Central memory CD8-positive, alpha-beta T cell (primary cell): ENCODE measurements around the gene DGAT2.
"Not testable (repeated sequence)": the region's sequence is repeated elsewhere in the genome, so short reads cannot be mapped to it uniquely, and the experiment has no call there.

ENCODE experiments used
- ATAC-seq: fragments of 150-1000 bp; cut with Tn5 transposase; replicated peaks from 2 replicates; pipeline ENCODE4 v1.10.0; 2022; ENCODE audit warnings: mild to moderate bottlenecking, moderate FRiP score, moderate number of reproducible peaks; ENCODE audit not compliant: poor library complexity, severe bottlenecking; ENCODE audit errors: extremely low read depth
- DNase-seq, 2 donors: peaks; one replicate each; pipeline ENCODE4 v3.0.0; 2021; ENCODE audit warnings: low spot score in 2 of 2
- H3K27ac Mint-ChIP-seq: one replicate; pipeline ENCODE4 v1.8.0; 2022; ENCODE audit warnings: low read depth, mild to moderate bottlenecking, moderate library complexity, mixed read lengths
- H3K27me3 Mint-ChIP-seq: one replicate; pipeline ENCODE4 v1.8.0; 2022; ENCODE audit warnings: mixed read lengths
- H3K36me3 Mint-ChIP-seq: one replicate; pipeline ENCODE4 v1.8.0; 2022; ENCODE audit warnings: mild to moderate bottlenecking, moderate library complexity, mixed read lengths; ENCODE audit not compliant: insufficient read depth
- H3K4me1 Mint-ChIP-seq: one replicate; pipeline ENCODE4 v1.8.0; 2022; ENCODE audit warnings: mixed read lengths
- H3K4me3 Mint-ChIP-seq: one replicate; pipeline ENCODE4 v1.8.0; 2022; ENCODE audit warnings: mild to moderate bottlenecking, moderate library complexity, mixed read lengths
- H3K9me3 Mint-ChIP-seq: one replicate; pipeline ENCODE4 v1.8.0; 2022; ENCODE audit warnings: mixed read lengths

Gene DGAT2

GRCh38 chr11:75735181-75735845 lies 33.3 kb upstream of the DGAT2 start:
- DNase-seq, result no peak
- ATAC-seq, result no peak
- no peak overlapping the region for H3K27ac Mint-ChIP-seq
- H3K9me3 Mint-ChIP-seq, result no peaks in the 10 kb centered on the region
- no peak overlapping the region for H3K4me3 Mint-ChIP-seq
- H3K36me3 Mint-ChIP-seq, result no peaks in the 10 kb centered on the region
- H3K4me1 Mint-ChIP-seq, result no peaks in the 10 kb centered on the region
- H3K27me3 Mint-ChIP-seq, result peaks cover 39% of the 10 kb centered on the region

DNA sequence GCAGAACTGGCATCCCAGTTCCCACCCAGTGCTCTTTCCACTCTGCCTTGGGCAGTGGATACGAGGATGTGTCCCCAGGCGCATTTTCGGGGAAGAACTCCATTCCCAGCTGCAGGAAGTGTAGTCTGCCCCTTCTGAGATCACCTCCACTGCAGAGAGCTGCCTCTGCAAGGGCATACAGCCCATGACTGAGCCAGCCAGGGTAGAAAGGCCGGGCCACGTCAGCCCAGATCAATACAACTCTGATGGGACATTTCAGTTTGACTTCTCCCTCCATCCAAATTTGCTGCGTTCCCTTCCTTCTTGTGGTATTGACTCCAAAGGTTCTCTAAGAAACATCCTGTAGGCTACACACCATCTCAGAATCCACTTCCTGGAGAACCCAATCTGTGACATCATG lies 31.3 kb upstream of the DGAT2 start:
- H3K4me1 Mint-ChIP-seq, result no peaks in the 10 kb centered on the region
- no peaks in the 10 kb centered on the region for H3K36me3 Mint-ChIP-seq
- DNase-seq (no peak), ATAC-seq (no peak)
- H3K9me3 Mint-ChIP-seq, result no peaks in the 10 kb centered on the region
- peaks cover 29% of the 10 kb centered on the region for H3K27me3 Mint-ChIP-seq
- no peak overlapping the region for H3K27ac Mint-ChIP-seq
- no peak overlapping the region for H3K4me3 Mint-ChIP-seq

GRCh38 chr11:75740681-75741080 lies 27.9 kb upstream of the DGAT2 start:
- no peak overlapping the region for H3K27ac Mint-ChIP-seq
- no peaks in the 10 kb centered on the region for H3K36me3 Mint-ChIP-seq
- no peaks in the 10 kb centered on the region for H3K4me1 Mint-ChIP-seq
- no peaks in the 10 kb centered on the region for H3K9me3 Mint-ChIP-seq
- H3K4me3 Mint-ChIP-seq, result no peak overlapping the region
- DNase-seq (no peak), ATAC-seq (no peak)
- peaks cover 28% of the 10 kb centered on the region for H3K27me3 Mint-ChIP-seq

GRCh38 chr11:75743159-75743558 lies 25.4 kb upstream of the DGAT2 start:
- ATAC-seq, H3K4me3 Mint-ChIP-seq: not testable (repeated sequence)
- H3K27me3 Mint-ChIP-seq, result peaks cover 48% of the 10 kb centered on the region

DNA sequence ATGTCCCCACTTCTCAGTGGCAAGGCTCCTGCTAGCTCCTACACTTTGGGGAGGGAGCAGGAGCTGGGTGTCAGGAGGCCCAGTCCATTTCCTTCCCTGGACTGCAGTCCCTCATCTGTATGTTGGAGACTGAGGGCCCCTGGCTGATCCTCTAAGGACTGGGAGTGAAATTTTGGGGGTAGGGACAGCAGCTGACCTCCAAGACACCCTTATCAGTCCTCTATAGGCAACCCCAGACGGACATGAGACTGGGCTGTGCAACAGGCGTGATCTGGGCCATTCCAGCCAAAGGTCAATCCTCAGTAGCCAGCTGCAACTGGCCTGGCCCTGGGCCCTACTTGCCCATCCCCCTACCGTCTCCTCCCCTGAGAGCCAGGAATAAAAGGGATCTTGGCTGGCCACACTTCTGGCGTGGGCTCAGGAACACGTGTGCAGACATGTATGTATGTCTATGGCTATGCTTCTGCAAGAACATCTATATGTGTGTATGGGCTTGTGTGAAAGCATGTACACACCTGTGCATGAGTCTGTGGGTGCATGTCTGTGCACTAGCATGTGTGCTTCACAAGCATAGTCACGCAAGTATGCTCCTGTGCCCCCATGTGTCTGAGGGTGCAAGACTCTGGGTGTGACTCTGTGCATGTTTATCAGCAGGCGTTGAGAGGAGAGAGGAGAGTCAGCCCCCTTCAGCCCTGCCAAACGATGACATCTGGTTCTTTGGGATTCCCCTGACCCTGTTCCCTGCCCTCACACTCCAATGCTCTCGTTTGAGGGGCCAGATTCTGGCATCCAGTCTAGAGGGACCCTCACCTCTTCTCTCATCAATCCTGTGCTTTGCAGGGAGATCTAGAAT lies 24.6 kb upstream of the DGAT2 start:
- DNase-seq, result no peak

More at GRCh38 chr11:75743159-75743558, 25.4 kb upstream of the DGAT2 start:
- not testable (repeated sequence) for DNase-seq, H3K4me1 Mint-ChIP-seq, H3K9me3 Mint-ChIP-seq, H3K36me3 Mint-ChIP-seq, H3K27ac Mint-ChIP-seq

GRCh38 chr11:75745807-75746206 lies 22.8 kb upstream of the DGAT2 start:
- H3K27ac Mint-ChIP-seq, result no peak overlapping the region
- no peak overlapping the region for H3K4me3 Mint-ChIP-seq
- H3K36me3 Mint-ChIP-seq, result no peaks in the 10 kb centered on the region
- peaks cover 46% of the 10 kb centered on the region for H3K27me3 Mint-ChIP-seq
- no peaks in the 10 kb centered on the region for H3K4me1 Mint-ChIP-seq
- DNase-seq (no peak), ATAC-seq (no peak)
- H3K9me3 Mint-ChIP-seq, result no peaks in the 10 kb centered on the region

More for the DNA sequence above, 24.6 kb upstream of the DGAT2 start:
- no peak for ATAC-seq
- Mint-ChIP-seq H3K27ac (no peak overlapping the region), H3K4me3 (no peak overlapping the region), H3K36me3 (no peaks in the 10 kb centered on the region), H3K9me3 (no peaks in the 10 kb centered on the region), H3K27me3 (peaks cover 49% of the 10 kb centered on the region), H3K4me1 (no peaks in the 10 kb centered on the region)

DNA sequence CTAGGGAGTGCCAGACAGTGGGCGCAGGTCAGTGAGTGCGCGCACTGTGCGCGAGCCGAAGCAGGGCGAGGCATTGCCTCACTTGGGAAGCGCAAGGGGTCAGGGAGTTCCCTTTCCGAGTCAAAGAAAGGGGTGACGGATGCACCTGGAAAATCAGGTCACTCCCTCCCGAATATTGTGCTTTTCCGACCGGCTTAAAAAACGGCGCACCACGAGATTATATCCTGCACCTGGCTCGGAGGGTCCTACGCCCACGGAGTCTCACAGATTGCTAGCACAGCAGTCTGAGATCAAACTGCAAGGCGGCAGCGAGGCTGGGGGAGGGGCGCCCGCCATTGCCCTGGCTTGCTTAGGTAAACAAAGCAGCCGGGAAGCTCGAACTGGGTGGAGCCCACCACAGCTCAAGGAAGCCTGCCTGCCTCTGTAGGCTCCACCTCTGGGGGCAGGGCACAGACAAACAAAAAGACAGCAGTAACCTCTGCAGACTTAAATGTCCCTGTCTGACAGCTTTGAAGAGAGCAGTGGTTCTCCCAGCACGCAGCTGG lies 19.8 kb upstream of the DGAT2 start:
- H3K4me3 Mint-ChIP-seq, DNase-seq, ATAC-seq, H3K4me1 Mint-ChIP-seq, H3K27ac Mint-ChIP-seq, H3K36me3 Mint-ChIP-seq, H3K9me3 Mint-ChIP-seq: not testable (repeated sequence)
- peaks cover 44% of the 10 kb centered on the region for H3K27me3 Mint-ChIP-seq

- ATAC-seq, DNase-seq, H3K36me3 Mint-ChIP-seq, H3K4me3 Mint-ChIP-seq, H3K9me3 Mint-ChIP-seq, H3K4me1 Mint-ChIP-seq: not testable (repeated sequence)
- Mint-ChIP-seq H3K27ac (peak overlapping the region; percentile 46), H3K27me3 (peaks cover 14% of the 10 kb centered on the region)
Measured at GRCh38 chr11:75754933-75755332, 13.6 kb upstream of the DGAT2 start.

- H3K4me3 Mint-ChIP-seq, result no peak overlapping the region
- H3K27me3 Mint-ChIP-seq, result peaks cover 14% of the 10 kb centered on the region
- H3K9me3 Mint-ChIP-seq, result no peaks in the 10 kb centered on the region
- ATAC-seq (no peak), DNase-seq (no peak)
- no peaks in the 10 kb centered on the region for H3K4me1 Mint-ChIP-seq
- no peak overlapping the region for H3K27ac Mint-ChIP-seq
- H3K36me3 Mint-ChIP-seq, result peaks cover 3% of the 10 kb centered on the region
Measured at GRCh38 chr11:75757651-75758050, 10.9 kb upstream of the DGAT2 start.

GRCh38 chr11:75759832-75760231 lies 8.7 kb upstream of the DGAT2 start:
- no peak for ATAC-seq
- no peaks in the 10 kb centered on the region for H3K4me1 Mint-ChIP-seq

GRCh38 chr11:75760243-75760642 lies 8.3 kb upstream of the DGAT2 start:
- no peaks in the 10 kb centered on the region for H3K9me3 Mint-ChIP-seq
- DNase-seq, result no peak
- H3K27me3 Mint-ChIP-seq, result peaks cover 11% of the 10 kb centered on the region
- ATAC-seq, result no peak
- H3K36me3 Mint-ChIP-seq, result peaks cover 2% of the 10 kb centered on the region
- H3K4me3 Mint-ChIP-seq, result no peak overlapping the region
- no peaks in the 10 kb centered on the region for H3K4me1 Mint-ChIP-seq
- H3K27ac Mint-ChIP-seq, result no peak overlapping the region

More at GRCh38 chr11:75759832-75760231, 8.7 kb upstream of the DGAT2 start:
- DNase-seq, result no peak
- peaks cover 3% of the 10 kb centered on the region for H3K36me3 Mint-ChIP-seq
- no peaks in the 10 kb centered on the region for H3K9me3 Mint-ChIP-seq
- H3K27ac Mint-ChIP-seq, result no peak overlapping the region
- H3K4me3 Mint-ChIP-seq, result no peak overlapping the region
- peaks cover 14% of the 10 kb centered on the region for H3K27me3 Mint-ChIP-seq

GRCh38 chr11:75760710-75761493 lies 7.7 kb upstream of the DGAT2 start:
- Mint-ChIP-seq H3K4me1 (no peaks in the 10 kb centered on the region), H3K27me3 (peaks cover 5% of the 10 kb centered on the region), H3K36me3 (peaks cover 1% of the 10 kb centered on the region), H3K9me3 (no peaks in the 10 kb centered on the region), H3K27ac (no peak overlapping the region), H3K4me3 (no peak overlapping the region)
- ATAC-seq, result no peak
- DNase-seq, result no peak
